Activated CD8-positive, alpha-beta T cell treated with anti-CD3 and anti-CD28 coated beads for 36 hours (primary cell): Measurements from ENCODE around the gene CCDC170. TPM values are rescaled to one million over a fixed set of nuclear protein-coding genes. Genes with fewer than 3 reads are reported as not detected.

ENCODE experiments used
- ATAC-seq: fragments of 200-7000 bp; cut with Tn5 transposase; one replicate; pipeline ENCODE4 v1.10.0; 2021; ENCODE audit warnings: mild to moderate bottlenecking, moderate library complexity
- CTCF ChIA-PET: fragments of 350-600 bp; sonication (Branson Sonifier 250); formaldehyde crosslinking; loops from one replicate; lab custom pipeline; 2021; ENCODE audit warnings: antibody characterized with exemption; lab: Charles Lee
- POLR2A ChIA-PET: fragments of 350-600 bp; sonication (Branson Sonifier 250); formaldehyde crosslinking; loops from one replicate; lab custom pipeline; 2021; ENCODE audit warnings: antibody characterized with exemption; lab: Charles Lee
- DNase-seq: peaks from one replicate; pipeline ENCODE4 v3.0.0-alpha.2; 2020
- H3K27ac Mint-ChIP-seq: one replicate; pipeline ENCODE4 v1.8.0; 2021; ENCODE audit warnings: mild to moderate bottlenecking, mixed read lengths
- H3K27me3 Mint-ChIP-seq: one replicate; pipeline ENCODE4 v1.8.0; 2021; ENCODE audit warnings: mixed read lengths
- H3K36me3 Mint-ChIP-seq: one replicate; pipeline ENCODE4 v1.8.0; 2021; ENCODE audit warnings: low read depth, mixed read lengths
- H3K4me1 Mint-ChIP-seq: one replicate; pipeline ENCODE4 v1.8.0; 2021; ENCODE audit warnings: low read depth, mixed read lengths
- H3K4me3 Mint-ChIP-seq: one replicate; pipeline ENCODE4 v1.8.0; 2021; ENCODE audit warnings: mild to moderate bottlenecking, moderate library complexity, mixed read lengths
- H3K9me3 Mint-ChIP-seq: one replicate; pipeline ENCODE4 v1.8.0; 2021; ENCODE audit warnings: mixed read lengths
- CTCF ChIP-seq: fragments of 200-600 bp; IDR thresholded peaks from one replicate; pipeline ENCODE4 v1.8.0; 2022; ENCODE audit warnings: antibody characterized with exemption, mild to moderate bottlenecking
- intact Hi-C: fragments of 100-400 bp; cut with micrococcal nuclease; formaldehyde crosslinking; loops from one replicate; pipeline ENCODE4 v1.10.0; 2022
- total RNA-seq, 2 experiments: library from RNA; stranded (reverse); gene quantifications; one replicate each; pipeline ENCODE4 v1.2.3, GENCODE V29; 2021

The CCDC170 gene
- total RNA-seq, 2 experiments from 2014 or later, result not detected

GRCh38 chr6:151493161-151493803 lies 535 bp upstream of the CCDC170 start:
- Mint-ChIP-seq H3K27me3 (peaks cover 39% of the 10 kb centered on the region), H3K9me3 (no peaks in the 10 kb centered on the region), H3K36me3 (no peaks in the 10 kb centered on the region), H3K4me1 (peaks cover 5% of the 10 kb centered on the region), H3K4me3 (peak overlapping the region; percentile 17), H3K27ac (no peak overlapping the region)
- ChIA-PET CTCF (interaction anchor here (0.7 to 0.8 kb wide), 2 partner anchors 48 to 56 kb away, joined by 3 read pairs; no protein-coding TSS in a partner anchor), POLR2A (interaction anchor here (1.7 kb wide), 1 partner anchor 11 kb away, joined by 4 read pairs; no protein-coding TSS in a partner anchor)
- intact Hi-C loops, result no loop called here
- no peak for DNase-seq
- TF ChIP-seq CTCF, result no peak
- ATAC-seq, result no peak

GRCh38 chr6:151494235-151494935 lies 568 bp downstream of the CCDC170 start:
- peaks cover 39% of the 10 kb centered on the region for H3K27me3 Mint-ChIP-seq
- peak; percentile 37 for ATAC-seq
- peak overlapping the region; percentile 56 for H3K4me3 Mint-ChIP-seq
- peak; percentile 49 for DNase-seq
- intact Hi-C loops, result no loop called here
- no peak for TF ChIP-seq CTCF
- ChIA-PET POLR2A (interaction anchor here (1.7 kb wide), 1 partner anchor 12 kb away, joined by 4 read pairs; no protein-coding TSS in a partner anchor), CTCF (no interaction called here)
- H3K27ac Mint-ChIP-seq, result no peak overlapping the region
- H3K36me3 Mint-ChIP-seq, result no peaks in the 10 kb centered on the region
- no peaks in the 10 kb centered on the region for H3K9me3 Mint-ChIP-seq
- peaks cover 9% of the 10 kb centered on the region for H3K4me1 Mint-ChIP-seq

- DNase-seq (no peak), ATAC-seq (no peak)
- TF ChIP-seq CTCF, result no peak
- Mint-ChIP-seq H3K27ac (no peak overlapping the region), H3K9me3 (no peaks in the 10 kb centered on the region), H3K4me1 (peaks cover 9% of the 10 kb centered on the region), H3K4me3 (peak overlapping the region; percentile 56), H3K36me3 (no peaks in the 10 kb centered on the region), H3K27me3 (peaks cover 39% of the 10 kb centered on the region)
- intact Hi-C loops, result no loop called here
- ChIA-PET CTCF (interaction anchor here (0.7 kb wide), 1 partner anchor 30 kb away, joined by 3 read pairs; no protein-coding TSS in a partner anchor), POLR2A (no interaction called here)
Observed at GRCh38 chr6:151494936-151495320, 1.1 kb downstream of the CCDC170 start.

GRCh38 chr6:151495380-151495779 lies 1.6 kb downstream of the CCDC170 start:
- no peak for TF ChIP-seq CTCF
- Mint-ChIP-seq H3K27me3 (peaks cover 41% of the 10 kb centered on the region), H3K9me3 (no peaks in the 10 kb centered on the region), H3K27ac (no peak overlapping the region), H3K4me3 (no peak overlapping the region), H3K4me1 (peaks cover 9% of the 10 kb centered on the region), H3K36me3 (no peaks in the 10 kb centered on the region)
- ATAC-seq, result no peak
- ChIA-PET POLR2A (no interaction called here), CTCF (interaction anchor here (0.7 kb wide), 1 partner anchor 30 kb away, joined by 3 read pairs; no protein-coding TSS in a partner anchor)
- intact Hi-C loops, result no loop called here
- DNase-seq, result no peak

GRCh38 chr6:151497905-151498304 lies 4.1 kb downstream of the CCDC170 start:
- H3K27me3 Mint-ChIP-seq, result peaks cover 37% of the 10 kb centered on the region
- no peak overlapping the region for H3K4me3 Mint-ChIP-seq
- ChIA-PET POLR2A (no interaction called here), CTCF (no interaction called here)
- intact Hi-C loops, result no loop called here
- no peak for DNase-seq
- no peak for TF ChIP-seq CTCF
- ATAC-seq, result no peak
- no peak overlapping the region for H3K27ac Mint-ChIP-seq
- peaks cover 9% of the 10 kb centered on the region for H3K4me1 Mint-ChIP-seq
- H3K9me3 Mint-ChIP-seq, result no peaks in the 10 kb centered on the region
- H3K36me3 Mint-ChIP-seq, result no peaks in the 10 kb centered on the region
